ENCODE measurements around the gene AASDH. TPM values are rescaled to one million over a fixed set of nuclear protein-coding genes. Genes with fewer than 3 reads are reported as not detected.
A peak's percentile ranks its signal among the peaks of the same experiment; 100 is the strongest.

Gene AASDH
- polyA plus RNA-seq, 6 donors from 2014 or later: 15.7 to 31.3 (median 25.3) TPM

- Mint-ChIP-seq H3K27ac (no peak overlapping the region), H3K4me3 (peak overlapping the region in 1 of 8 donors; percentile 14), H3K36me3 (no peaks in the 10 kb centered on the region), H3K4me1 (peaks cover 0 to 5% (median 4%) of the 10 kb centered on the region in 3 donors), H3K9me3 (no peaks in the 10 kb centered on the region), H3K27me3 (no peaks in the 10 kb centered on the region)
- DNase-seq (no peak), ATAC-seq (ENCODE audit: low read depth in 2 of 2) (no peak)
Observed at GRCh38 chr4:56305390-56305789, 81.9 kb downstream of the AASDH start.

DNA sequence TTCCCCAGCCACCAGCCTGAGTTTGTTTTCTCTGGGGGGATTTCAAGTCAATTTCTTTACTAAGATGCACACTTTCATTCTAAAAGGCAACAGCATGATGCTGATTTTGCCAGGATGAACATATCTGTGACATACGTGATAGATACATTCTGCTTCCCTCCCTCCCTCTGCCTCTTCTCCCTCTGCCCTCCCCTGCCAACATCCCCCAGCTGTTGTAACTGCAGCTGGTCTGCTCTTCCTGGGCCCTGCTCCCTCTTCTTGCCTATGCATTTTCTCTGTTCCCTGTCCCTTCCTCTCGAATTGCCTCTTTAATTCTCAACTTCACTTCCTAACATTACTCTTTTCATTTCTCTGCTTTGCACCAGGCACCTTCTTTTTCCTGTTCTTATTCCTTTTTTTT is 83.4 kb downstream of the AASDH start:
- H3K4me1 Mint-ChIP-seq: peaks cover 0 to 5% (median 4%) of the 10 kb centered on the region in 3 donors
- ATAC-seq (ENCODE audit: low read depth in 2 of 2) (no peak), DNase-seq (no peak)
- no peaks in the 10 kb centered on the region for H3K9me3 Mint-ChIP-seq
- H3K27me3 Mint-ChIP-seq: no peaks in the 10 kb centered on the region
- H3K27ac Mint-ChIP-seq: no peak overlapping the region
- no peak overlapping the region for H3K4me3 Mint-ChIP-seq
- no peaks in the 10 kb centered on the region for H3K36me3 Mint-ChIP-seq

GRCh38 chr4:56302760-56303159 is 84.5 kb downstream of the AASDH start:
- Mint-ChIP-seq H3K27me3 (no peaks in the 10 kb centered on the region), H3K36me3 (no peaks in the 10 kb centered on the region), H3K27ac (no peak overlapping the region), H3K4me1 (peaks cover 0 to 5% (median 4%) of the 10 kb centered on the region in 3 donors), H3K9me3 (no peaks in the 10 kb centered on the region), H3K4me3 (no peak overlapping the region)
- DNase-seq: no peak
- no peak for ATAC-seq (ENCODE audit: low read depth in 2 of 2)

DNA sequence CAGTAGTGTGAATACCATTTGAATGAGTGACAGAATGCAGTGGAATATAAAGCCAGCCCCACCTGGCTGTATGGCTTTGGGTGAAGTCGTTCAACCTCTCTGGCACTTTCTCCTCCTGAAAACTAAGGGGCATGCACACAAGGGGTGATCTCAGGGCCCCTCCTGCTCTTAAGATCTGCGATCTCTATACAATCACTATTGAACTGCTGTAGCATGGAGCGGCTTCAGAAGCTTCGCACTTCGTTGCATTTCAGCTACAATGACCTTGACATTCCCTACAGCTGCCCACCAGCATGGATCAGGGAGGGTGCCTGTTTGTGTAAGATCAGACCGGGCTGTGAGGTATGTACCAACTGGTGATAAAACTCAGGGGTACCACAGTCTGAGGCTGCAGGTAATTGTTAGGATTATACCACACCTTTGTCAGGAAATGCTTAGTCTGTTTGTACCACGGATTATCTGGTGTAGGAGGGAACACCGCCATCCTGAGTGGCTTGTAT is 85.2 kb downstream of the AASDH start:
- Mint-ChIP-seq H3K36me3 (no peaks in the 10 kb centered on the region), H3K27me3 (no peaks in the 10 kb centered on the region), H3K4me1 (peaks cover 0 to 5% (median 4%) of the 10 kb centered on the region in 3 donors), H3K27ac (no peak overlapping the region), H3K9me3 (no peaks in the 10 kb centered on the region), H3K4me3 (no peak overlapping the region)
- DNase-seq: no peak
- no peak for ATAC-seq (ENCODE audit: low read depth in 2 of 2)

GRCh38 chr4:56301181-56301996 is 85.9 kb downstream of the AASDH start:
- DNase-seq: peak; percentile 16
- no peaks in the 10 kb centered on the region for H3K9me3 Mint-ChIP-seq
- peak; percentile 69 to 70 for ATAC-seq (ENCODE audit: low read depth in 2 of 2)
- H3K36me3 Mint-ChIP-seq: no peaks in the 10 kb centered on the region
- peak overlapping the region in 2 of 6 donors; percentile 43 to 57 for H3K27ac Mint-ChIP-seq
- no peaks in the 10 kb centered on the region for H3K27me3 Mint-ChIP-seq
- peaks cover 0 to 5% (median 4%) of the 10 kb centered on the region in 3 donors for H3K4me1 Mint-ChIP-seq
- no peak overlapping the region for H3K4me3 Mint-ChIP-seq

- Mint-ChIP-seq H3K27me3 (no peaks in the 10 kb centered on the region), H3K9me3 (no peaks in the 10 kb centered on the region), H3K4me1 (peaks cover 0 to 5% (median 4%) of the 10 kb centered on the region in 3 donors), H3K27ac (no peak overlapping the region), H3K4me3 (no peak overlapping the region), H3K36me3 (no peaks in the 10 kb centered on the region)
- no peak for ATAC-seq (ENCODE audit: low read depth in 2 of 2)
- DNase-seq: no peak
Observed at GRCh38 chr4:56298236-56298635, 89.1 kb downstream of the AASDH start.

- no peak overlapping the region for H3K27ac Mint-ChIP-seq
- H3K9me3 Mint-ChIP-seq: no peaks in the 10 kb centered on the region
- no peaks in the 10 kb centered on the region for H3K27me3 Mint-ChIP-seq
- DNase-seq: no peak
- no peaks in the 10 kb centered on the region for H3K36me3 Mint-ChIP-seq
- H3K4me1 Mint-ChIP-seq: peaks cover 0 to 5% (median 4%) of the 10 kb centered on the region in 3 donors
- no peak for ATAC-seq (ENCODE audit: low read depth in 2 of 2)
- no peak overlapping the region for H3K4me3 Mint-ChIP-seq
Observed at GRCh38 chr4:56297776-56298175, 89.5 kb downstream of the AASDH start.

- ATAC-seq (ENCODE audit: low read depth in 2 of 2) (no peak), DNase-seq (no peak)
- Mint-ChIP-seq H3K36me3 (no peaks in the 10 kb centered on the region), H3K4me1 (peaks cover 0 to 4% (median 4%) of the 10 kb centered on the region in 3 donors), H3K27ac (peak overlapping the region in 1 of 6 donors; percentile 66), H3K4me3 (no peak overlapping the region), H3K27me3 (no peaks in the 10 kb centered on the region), H3K9me3 (peaks cover 0 to 7% (median 0%) of the 10 kb centered on the region in 7 donors)
Observed at GRCh38 chr4:56296526-56296925, 90.8 kb downstream of the AASDH start.

GRCh38 chr4:56293121-56293520 is 94.2 kb downstream of the AASDH start:
- Mint-ChIP-seq H3K4me1 (peaks cover 0 to 5% (median 0%) of the 10 kb centered on the region in 3 donors), H3K27ac (peak overlapping the region in 1 of 6 donors; percentile 1), H3K36me3 (no peaks in the 10 kb centered on the region), H3K4me3 (no peak overlapping the region), H3K9me3 (peaks cover 0 to 9% (median 0%) of the 10 kb centered on the region in 7 donors), H3K27me3 (no peaks in the 10 kb centered on the region)
- DNase-seq (no peak), ATAC-seq (ENCODE audit: low read depth in 2 of 2) (no peak)

- Mint-ChIP-seq H3K36me3 (no peaks in the 10 kb centered on the region), H3K9me3 (peaks cover 0 to 9% (median 0%) of the 10 kb centered on the region in 7 donors), H3K4me1 (peaks cover 0 to 5% (median 0%) of the 10 kb centered on the region in 3 donors), H3K27ac (no peak overlapping the region), H3K4me3 (peak overlapping the region in 2 of 8 donors; percentile 17 to 21), H3K27me3 (no peaks in the 10 kb centered on the region)
- DNase-seq (no peak), ATAC-seq (ENCODE audit: low read depth in 2 of 2) (no peak)
Observed at GRCh38 chr4:56289934-56290333, 97.4 kb downstream of the AASDH start.

GRCh38 chr4:56288663-56289062 is 98.6 kb downstream of the AASDH start:
- Mint-ChIP-seq H3K4me3 (no peak overlapping the region), H3K27ac (peak overlapping the region in 1 of 6 donors; percentile 50), H3K36me3 (no peaks in the 10 kb centered on the region), H3K9me3 (peaks cover 0 to 12% (median 4%) of the 10 kb centered on the region in 7 donors), H3K27me3 (no peaks in the 10 kb centered on the region), H3K4me1 (peaks cover 0 to 5% (median 0%) of the 10 kb centered on the region in 3 donors)
- DNase-seq (no peak), ATAC-seq (ENCODE audit: low read depth in 2 of 2) (no peak)

Data from naive B cell (primary cell).